Activated CD8-positive, alpha-beta memory T cell treated with anti-CD3 and anti-CD28 coated beads for 24 hours (primary cell): ENCODE measurements around the gene SOX6.
"Not testable (repeated sequence)": the region's sequence is repeated elsewhere in the genome, so short reads cannot be mapped to it uniquely, and the experiment has no call there.

Source experiments
- DNase-seq: peaks from one replicate; pipeline ENCODE4 v3.0.0-alpha.2; 2020

SOX6 gene

DNA sequence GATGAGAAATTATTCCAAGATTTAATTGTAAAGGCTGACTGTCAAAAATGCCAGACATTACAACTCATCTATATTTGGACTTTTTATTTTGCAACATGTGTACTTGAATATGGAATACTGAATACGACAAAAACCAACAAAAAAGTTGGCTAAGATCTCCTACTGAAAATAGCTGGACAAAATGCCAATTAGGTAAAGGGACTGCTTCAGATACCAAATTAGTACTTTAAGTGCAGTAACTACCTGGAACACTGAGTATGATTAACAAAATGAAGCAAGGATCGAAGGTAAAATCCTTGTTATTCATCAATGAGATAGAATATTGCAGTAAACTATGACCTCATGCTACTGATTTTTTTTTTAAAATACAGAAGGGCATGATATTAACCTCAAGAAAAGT lies 173.8 kb downstream of the SOX6 start:
- DNase-seq = no peak

DNA sequence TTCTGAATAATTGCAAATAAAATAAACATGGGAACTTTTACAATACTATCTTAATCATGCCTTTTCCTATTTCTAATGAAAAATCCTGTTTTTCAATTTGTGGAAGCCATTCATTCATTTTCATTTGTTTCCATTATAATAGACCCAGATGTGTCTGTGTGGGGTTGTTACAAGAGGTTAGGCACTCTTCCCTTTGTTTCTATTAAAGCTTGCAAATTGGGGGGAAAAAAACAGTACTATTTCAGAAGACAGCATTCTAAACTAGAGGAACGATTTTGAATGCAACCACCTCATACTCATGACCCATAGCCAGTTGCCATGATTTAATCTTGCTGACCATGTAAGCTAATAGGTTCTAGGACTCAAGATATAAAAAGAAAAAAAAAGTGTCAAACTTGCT lies 175.5 kb downstream of the SOX6 start:
- DNase-seq = no peak

DNA sequence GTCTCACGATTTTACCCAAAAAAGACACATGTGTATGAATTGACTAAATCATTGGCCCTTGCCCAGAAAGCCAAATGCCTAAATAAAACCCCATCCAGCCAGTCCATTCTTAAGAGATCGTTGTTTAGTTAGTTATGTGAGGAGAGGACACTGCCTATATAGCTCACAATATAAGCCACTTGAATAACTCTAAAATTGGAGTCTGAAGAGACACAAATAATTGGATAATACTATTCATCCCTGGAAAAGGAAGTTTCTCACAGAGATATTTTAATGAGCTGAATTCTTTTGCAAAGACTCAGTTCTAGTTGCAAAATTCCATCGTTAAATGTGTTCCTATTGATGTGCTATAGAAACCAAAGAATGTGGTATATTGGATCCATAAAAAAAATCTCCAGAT lies 176.7 kb downstream of the SOX6 start:
- no peak for DNase-seq

DNA sequence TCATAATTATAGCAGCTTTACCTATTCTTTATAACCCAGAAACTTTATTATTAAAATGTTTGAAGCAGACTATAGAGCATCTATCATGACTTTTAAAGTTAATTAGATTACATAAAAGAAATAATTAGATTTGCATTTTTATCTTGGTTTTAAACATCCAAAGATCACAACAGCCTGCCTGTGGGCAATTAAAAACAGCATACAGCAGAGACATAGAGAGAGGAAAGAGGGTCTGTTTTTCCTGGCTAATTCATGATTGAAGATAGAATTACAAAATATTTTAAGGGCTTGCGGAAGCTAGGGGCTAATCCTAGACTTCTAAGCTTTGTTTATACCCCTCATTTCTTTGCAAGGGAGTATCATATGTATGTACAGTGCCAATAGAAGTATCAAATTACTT lies 178.1 kb downstream of the SOX6 start:
- no peak for DNase-seq

DNA sequence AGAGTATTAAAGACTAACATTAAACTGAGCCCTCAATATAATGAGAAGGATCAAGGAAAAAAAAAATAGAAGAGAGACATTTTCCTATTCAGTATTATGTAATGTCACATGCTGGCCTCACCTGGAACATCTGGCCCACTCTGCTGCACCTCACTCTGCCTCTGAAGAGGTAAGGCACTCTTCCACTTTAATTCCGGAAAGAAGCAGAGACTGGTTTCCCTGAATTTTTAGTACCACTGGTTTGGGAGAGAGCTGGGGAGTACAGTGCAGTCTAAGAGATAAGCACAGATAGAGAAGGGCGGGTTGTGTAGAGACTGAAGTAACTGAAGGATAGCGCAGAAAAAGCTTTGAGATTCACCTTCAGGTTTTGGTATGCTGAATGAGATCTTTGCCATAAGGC lies 178.7 kb downstream of the SOX6 start:
- DNase-seq = no peak

DNA sequence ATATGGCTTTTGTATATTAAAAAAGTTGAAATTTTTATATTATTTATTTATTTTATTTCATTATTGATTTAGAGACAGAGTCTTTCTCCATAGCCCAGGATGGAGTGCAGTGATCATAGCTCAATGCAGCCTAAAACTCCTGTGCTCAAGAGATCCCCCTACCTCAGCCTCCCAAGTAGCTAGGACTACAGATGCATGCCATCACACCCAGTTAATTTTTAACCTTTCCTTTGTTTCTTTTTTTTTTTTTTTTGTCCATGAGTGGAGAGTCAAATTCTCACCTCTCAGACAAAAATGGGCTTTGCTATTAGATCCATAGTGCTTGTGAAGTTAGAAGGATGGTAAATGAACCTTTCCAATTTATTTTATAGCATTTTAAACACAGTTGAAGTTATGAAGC lies 182.5 kb downstream of the SOX6 start:
- DNase-seq = no peak

DNA sequence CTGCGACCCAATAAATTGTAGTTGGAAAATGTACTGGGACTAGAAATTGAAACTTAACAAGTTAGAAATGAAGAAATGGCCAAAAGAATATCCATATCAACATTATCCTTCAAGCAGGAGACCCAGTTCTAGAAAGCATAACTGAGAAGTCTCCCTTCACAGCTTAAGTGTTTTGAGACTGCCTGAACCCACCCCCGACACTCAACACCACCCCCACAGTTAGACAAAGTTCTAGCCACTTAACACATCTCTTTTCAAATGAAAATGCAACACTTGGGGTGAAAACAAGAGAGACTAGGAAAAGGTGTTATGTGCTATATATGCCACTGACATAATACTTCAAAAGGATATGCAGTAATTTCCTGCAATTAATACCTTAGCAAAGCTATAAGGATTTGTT lies 184.5 kb downstream of the SOX6 start:
- DNase-seq = no peak

DNA sequence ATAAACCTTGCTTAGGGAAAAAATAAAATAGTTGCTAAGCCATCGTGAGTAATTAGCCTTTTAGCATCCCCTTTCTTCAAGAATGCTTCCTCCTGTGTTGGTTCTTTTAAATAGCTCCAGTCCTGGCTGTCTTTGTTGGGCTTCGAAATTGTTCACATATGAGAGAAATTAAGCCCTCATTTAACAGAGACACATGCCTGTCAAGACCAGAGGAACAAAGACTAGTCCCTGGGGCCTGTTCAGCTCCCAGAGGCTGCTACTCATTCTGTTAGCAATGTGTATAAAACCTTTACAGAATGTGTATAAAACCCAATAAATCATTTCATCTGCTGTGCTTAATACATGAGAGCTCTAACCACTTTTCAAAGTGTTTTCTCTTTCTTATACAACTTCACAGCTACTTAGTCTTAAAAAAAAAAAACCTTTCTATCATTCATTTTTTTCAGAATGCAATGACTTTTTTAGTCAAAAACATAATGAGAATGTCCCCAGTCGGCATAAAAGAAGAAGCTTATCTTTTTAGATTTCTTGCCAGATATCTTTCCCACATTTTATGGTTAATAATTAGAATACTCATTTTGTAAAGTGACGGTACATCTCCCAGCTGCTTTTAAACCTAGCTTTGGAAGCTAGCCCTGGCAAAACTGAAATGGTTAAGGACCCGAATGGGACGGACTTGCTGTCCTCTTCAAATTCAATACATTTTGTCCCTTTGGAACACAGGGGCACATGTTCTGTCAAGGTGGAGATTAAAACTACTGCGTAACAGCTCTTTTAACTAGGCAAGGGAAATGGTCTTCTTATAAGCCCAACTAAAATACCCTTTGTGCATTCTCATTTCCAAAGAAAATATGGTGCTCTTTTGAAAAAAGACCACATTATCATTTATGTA lies 186.1 kb downstream of the SOX6 start:
- no peak for DNase-seq

DNA sequence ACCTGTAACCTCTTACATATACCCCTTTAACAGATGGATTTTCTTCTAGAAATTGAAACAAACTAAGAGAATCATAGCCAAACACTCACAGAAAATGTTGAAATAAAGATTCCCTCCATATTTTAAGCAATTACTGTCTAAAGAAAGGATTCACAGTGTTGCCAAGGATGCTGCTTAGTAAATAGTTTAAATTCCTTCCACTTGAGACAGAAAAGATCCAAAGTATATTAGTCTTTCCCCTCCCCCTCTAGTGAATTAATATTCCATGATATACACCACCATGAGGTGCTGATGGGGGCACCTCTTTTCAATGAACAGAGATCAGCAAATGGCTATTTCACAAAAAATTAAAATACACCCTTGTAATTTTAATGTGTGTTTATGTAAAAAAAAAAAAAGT lies 186.8 kb downstream of the SOX6 start:
- no peak for DNase-seq

DNA sequence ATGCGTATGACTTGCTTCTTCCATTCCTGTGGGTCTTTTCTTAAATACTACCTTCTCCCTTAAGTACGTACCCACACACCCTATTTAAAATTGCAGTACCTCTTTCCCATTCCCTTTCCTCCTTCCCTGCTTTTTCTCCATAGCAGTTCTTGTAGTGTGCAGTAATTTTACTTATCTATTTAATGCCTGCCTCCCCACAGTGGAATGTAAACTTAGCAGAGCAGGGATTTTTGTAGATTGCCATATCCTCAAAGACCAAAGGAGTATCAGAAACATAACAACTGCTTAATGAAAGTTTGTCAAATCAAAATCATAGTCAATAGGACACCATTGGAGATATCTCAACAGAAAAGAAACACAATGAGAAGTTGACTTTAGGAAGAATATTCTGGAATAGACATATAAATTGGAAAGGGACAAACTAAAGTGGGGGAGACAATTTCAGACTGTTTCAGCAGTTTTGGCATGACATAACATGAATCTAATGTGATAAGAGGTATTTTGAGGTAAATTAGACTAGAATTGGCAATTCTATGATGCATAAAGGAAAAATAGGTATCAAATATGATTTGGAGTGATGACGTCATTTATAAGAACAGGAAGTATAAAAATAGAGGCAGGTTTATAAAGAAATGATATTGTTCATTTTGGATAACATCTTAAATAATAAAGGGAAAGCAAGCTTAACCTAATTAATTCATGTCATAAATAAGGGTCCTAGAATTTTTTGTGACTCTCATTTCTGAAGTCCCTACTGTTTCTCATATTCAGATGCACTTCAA lies 188.4 kb downstream of the SOX6 start:
- DNase-seq = no peak

DNA sequence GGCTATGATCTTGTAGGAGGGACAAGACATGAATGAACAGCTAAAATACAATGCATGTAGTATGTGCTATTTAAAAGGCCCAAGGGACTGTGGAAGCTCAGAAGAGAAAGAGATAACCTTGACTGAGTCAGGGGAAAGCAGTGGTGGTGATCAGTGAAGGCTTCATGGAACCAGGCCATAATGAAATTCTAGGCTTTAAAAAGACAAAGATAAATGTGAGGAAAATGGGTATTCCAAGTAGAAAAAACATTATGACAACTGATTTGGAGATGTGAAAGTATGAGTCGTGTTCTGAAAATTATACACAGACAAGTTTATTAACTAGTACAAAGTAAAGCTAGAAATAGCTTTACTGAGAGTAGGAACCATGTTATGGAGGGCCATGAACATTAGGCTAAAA lies 189.8 kb downstream of the SOX6 start:
- DNase-seq = no peak

DNA sequence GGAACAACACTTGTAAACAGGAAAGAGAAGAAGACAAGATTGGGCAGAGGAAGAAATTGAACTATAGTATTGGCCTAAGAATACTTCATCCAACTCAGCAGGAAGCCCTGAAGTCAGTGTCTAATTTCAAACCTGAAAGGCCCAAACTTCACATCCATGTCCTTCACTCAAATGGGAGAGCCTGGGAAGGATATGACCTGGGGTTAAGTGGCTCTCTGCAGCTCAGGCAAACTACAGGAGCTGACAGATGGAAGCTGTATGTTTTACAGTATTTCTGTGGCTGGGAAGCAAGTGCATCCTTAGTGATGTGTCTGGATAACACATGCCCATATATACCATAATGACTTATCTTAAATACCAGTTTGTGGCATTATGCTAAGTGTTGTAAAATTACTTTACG lies 196.2 kb downstream of the SOX6 start:
- no peak for DNase-seq

DNA sequence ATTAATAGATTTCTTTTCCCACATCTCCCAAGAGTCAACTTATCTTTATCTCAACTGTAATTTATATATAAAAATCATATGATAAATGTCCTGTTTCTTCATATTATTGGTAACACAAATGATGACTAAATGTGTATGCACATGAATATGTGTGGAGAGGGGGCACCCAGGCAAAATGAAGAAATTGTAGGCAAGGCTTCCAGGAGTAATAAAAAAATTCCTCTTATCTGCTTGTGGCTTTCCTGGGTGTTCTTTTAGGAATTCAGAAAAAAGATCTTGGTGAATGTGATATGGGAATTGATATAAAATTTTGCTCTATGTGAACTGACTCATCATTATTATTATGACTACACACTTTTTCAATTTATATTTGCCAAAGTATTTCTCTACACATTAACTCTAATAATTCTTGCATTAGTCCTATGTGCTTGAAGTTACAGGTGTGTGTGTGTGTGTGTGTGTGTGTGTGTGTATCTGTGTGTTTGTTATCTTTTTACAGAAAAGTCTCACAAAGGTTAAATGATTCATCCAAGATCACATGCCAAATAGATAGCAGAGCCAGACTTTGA lies 197.8 kb downstream of the SOX6 start:
- no peak for DNase-seq

DNA sequence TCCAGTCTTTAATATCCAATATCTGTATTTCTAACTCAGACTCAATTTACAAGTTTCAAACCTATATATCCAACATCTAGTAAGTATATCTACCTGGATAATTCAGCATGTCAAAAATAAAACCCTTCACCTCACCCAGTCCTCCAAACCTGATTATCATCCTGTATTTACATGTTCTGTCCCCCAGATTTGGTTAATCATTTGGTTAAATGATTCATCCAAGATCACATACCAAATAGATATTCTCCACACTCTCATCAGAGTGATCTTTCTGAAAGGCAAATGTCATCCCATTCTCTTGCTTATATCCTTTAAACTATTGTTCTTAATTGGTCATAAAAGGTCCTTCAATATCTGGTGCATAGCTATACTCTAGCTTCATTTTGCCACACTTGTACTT lies 199.0 kb downstream of the SOX6 start:
- DNase-seq = no peak

DNA sequence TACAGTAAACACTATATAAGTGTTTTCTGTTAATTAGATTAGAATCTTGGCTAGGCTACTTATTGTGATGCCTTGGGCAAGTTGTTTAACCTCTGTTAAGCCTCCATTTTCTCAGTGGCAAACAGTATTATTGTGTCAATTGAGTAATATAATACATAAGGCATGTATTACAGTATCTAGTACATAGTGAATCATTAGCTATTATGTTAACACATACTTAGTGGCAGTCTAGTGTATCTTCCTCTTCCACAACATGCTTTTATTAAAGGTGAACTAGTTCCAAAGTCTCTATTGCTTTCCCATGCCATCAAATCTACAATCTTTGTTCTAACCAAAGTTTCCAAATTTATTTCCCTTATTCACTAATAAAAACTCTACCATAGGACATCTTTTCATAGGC lies 200.9 kb downstream of the SOX6 start:
- DNase-seq = no peak

DNA sequence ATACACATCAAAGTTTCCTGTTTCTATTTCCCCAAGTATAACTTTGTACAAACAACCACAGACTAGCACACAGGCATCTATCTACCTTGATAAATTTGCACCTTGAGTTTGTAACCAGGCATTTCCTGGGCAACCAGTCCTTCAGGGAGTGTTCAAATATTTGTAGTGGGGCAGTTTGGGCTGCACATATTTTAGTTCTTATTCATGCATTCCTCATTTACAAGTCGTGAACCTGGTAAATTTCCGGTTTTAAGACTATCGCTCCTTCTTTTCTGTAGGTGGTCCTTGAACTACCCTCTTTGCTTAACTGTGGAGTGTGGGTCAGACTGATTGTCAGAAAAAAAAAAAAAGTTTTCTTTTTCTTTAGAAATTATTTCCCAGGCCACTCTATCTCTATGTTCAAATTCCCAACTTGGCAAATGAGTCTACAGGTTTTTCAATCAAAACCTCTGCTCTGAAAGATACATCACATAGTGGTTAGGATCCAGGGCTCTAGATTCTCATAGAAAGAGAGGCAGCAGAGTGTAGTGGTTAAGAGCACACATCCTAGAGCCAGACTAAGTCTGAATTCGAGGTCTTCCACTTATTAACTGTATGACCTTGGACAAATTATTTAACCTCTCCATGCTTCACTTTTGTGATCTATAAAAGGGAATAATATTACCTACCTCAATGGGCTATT lies 201.5 kb downstream of the SOX6 start:
- no peak for DNase-seq

DNA sequence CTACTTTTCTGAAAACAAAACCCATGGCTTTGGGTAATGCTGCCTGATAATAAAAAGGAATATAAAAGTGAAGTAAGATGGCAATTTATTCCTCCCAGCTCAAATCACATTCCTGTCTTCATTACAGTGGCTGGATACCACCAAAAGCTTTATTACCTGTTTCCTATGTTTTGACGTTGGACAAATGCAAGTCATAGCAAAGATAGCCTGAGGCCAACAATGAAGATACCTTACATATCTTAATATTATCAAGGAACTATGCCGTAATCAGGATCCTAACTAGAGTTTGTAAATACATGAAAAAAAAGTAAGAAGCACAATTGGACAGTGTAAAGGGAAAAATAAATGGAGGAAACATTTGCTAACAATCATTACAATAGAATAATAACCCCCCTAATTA lies 202.4 kb downstream of the SOX6 start:
- DNase-seq = no peak

DNA sequence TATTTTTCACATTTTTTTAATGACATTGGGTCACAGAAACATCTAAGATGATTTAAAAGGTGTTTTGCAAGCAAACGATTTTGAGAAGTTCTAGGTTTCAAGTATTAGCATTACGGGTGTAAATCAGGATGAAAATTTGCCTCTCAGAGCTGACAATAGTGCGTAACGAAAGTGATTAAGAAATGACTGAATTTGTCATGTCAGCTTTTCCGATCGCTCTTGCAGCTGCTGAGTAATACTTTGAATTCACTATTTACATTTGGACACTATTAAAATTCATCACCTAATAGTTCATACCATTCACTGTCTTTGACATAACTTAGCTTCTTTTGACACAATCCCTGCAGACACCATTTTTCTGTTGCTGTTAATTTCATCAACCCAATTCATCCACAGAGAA lies 205.2 kb downstream of the SOX6 start:
- no peak for DNase-seq

DNA sequence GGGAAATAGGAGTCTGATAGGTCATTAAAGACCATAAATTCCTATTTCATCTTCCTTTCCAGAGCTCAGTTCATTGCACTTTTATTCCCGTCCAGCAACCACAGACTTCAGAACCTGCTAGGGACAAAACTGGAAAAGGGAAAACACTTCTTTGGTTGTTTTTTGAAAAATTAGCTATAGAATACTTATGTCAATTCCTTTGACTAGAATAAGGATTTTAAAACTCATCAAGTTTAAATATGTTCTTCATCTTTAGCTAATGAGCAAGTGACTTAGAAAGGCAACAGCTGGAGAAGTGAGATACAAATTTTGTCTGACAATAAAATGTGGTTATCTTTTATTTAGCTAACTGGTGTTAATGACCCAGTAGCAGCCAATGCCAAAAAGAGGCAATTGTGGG lies 206.9 kb downstream of the SOX6 start:
- no peak for DNase-seq

DNA sequence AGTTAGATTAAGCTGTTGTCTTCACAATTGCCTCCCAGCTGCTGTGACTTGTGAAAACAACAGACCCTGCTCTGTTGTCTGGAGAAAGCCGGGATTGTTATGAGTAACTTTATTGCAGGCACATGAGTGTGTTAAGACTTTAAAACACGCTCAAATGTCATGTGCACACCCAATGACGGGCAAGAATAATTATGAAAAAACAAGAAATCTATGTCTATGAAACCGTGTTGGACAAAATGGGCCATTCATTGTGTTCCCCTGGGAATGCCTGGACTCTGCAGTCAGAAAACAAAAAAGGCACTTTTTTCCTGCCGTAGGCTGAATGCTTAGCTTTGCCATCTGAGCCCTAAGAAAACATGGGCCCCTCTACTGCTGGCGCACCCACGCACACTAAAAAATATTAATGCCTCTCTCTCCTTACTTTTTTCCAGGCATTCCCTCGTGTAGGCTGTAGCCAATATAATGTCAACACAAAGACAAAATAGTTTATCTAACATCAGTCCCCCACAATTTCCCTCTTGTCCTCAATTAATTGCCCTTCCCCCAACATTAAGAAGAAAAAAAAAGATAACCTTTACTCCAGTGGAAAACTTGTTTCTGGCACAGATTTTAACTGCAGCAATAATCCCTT lies 207.9 kb downstream of the SOX6 start:
- DNase-seq = no peak

DNA sequence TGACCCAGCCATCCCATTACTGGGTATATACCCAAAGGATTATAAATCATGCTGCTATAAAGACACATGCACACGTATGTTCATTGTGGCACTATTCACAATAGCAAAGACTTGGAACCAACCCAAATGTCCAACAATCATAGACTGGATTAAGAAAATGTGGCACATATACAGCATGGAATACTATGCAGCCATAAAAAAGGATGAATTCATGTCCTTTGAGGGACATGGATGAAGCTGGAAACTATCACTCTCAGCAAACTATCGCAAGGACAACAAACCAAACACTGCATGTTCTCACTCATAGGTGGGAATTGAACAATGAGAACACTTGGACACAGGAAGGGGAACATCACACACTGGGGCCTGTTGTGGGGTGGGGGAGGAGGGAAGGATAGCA lies 209.4 kb downstream of the SOX6 start:
- DNase-seq = not testable (repeated sequence)

DNA sequence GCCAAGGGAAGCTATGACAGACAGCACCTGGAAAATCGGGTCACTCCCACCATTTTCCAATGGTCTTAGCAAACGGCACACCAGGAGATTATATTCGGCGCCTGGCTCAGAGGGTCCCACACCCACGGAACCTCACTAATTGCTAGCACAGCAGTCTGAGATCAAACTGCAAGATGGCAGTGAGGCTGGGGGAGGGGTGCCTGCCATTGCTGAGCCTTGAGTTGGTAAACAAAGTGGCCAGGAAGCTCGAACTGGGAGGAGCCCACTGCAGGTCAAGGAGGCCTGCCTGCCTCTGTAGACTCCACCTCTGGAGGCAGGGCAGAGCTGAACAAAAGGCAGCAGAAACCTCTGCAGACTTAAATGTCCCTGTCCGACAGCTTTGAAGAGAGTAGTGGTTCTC lies 214.7 kb downstream of the SOX6 start:
- not testable (repeated sequence) for DNase-seq

DNA sequence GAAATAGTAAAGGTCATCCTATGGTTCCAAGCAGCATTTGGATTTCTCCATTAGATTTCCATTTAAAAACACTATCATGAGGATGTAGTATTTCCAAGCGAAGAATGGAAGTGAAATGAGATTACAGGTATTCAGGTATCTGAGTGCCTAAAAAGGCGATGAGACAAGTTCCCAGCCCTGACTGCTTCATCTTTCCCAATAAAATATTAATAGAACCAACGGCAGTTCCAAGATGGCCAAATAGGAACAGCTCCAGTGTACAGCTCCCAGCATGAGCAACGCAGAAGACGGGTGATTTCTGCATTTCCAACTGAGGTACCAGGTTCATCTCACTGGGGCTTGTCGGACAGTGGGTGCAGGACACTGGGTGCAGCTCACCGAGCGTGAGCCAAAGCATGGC lies 215.2 kb downstream of the SOX6 start:
- not testable (repeated sequence) for DNase-seq
